Smooth muscle cell (in vitro differentiated cells): ENCODE measurements around the gene TMTC4. TPM values are rescaled to one million over a fixed set of nuclear protein-coding genes. Genes with fewer than 3 reads are reported as not detected.
A peak's percentile ranks its signal among the peaks of the same experiment; 100 is the strongest.

Source experiments
- DNase-seq: peaks from one replicate; lab custom pipeline; 2025; ENCODE audit not compliant: unreplicated experiment; lab: John Stamatoyannopoulos, UW
- H2AFZ ChIP-seq: fragments of 200-600 bp; sonication (generic); 2 replicates; pipeline ENCODE4 v1.6.0; 2016; ENCODE audit warnings: antibody characterized with exemption, low read depth, mild to moderate bottlenecking
- H3F3A ChIP-seq: fragments of 200-600 bp; sonication (generic); 2 replicates; pipeline ENCODE4 v1.6.0; 2017; ENCODE audit warnings: antibody characterized with exemption, low read depth
- H3K27ac ChIP-seq: fragments of 200-600 bp; sonication (generic); 2 replicates; pipeline ENCODE4 v1.5.1; 2016; ENCODE audit warnings: low read depth, mild to moderate bottlenecking
- H3K27me3 ChIP-seq: fragments of 200-600 bp; sonication (generic); 2 replicates; pipeline ENCODE4 v1.6.1; 2016; ENCODE audit warnings: low read depth, mild to moderate bottlenecking
- H3K36me3 ChIP-seq: fragments of 200-600 bp; sonication (generic); 2 replicates; pipeline ENCODE4 v1.5.1; 2016; ENCODE audit warnings: low read depth
- H3K4me1 ChIP-seq: fragments of 200-600 bp; sonication (generic); 2 replicates; pipeline ENCODE4 v1.5.1; 2016; ENCODE audit warnings: low read depth
- H3K4me2 ChIP-seq: fragments of 200-600 bp; sonication (generic); 2 replicates; pipeline ENCODE4 v1.6.0; 2016; ENCODE audit warnings: mild to moderate bottlenecking
- H3K4me3 ChIP-seq: fragments of 200-600 bp; sonication (generic); 2 replicates; pipeline ENCODE4 v1.5.1; 2016; ENCODE audit warnings: mild to moderate bottlenecking
- H3K79me2 ChIP-seq: fragments of 200-600 bp; sonication (generic); 2 replicates; pipeline ENCODE4 v1.6.0; 2016; ENCODE audit warnings: low read depth, mild to moderate bottlenecking
- H3K9ac ChIP-seq: fragments of 200-600 bp; sonication (generic); 2 replicates; pipeline ENCODE4 v1.6.0; 2016; ENCODE audit warnings: low read depth
- H3K9me3 ChIP-seq: fragments of 200-600 bp; sonication (generic); replicated peaks from 2 replicates; pipeline ENCODE4 v1.5.1; 2016; ENCODE audit warnings: low read depth
- H4K20me1 ChIP-seq: fragments of 200-600 bp; sonication (generic); 2 replicates; pipeline ENCODE4 v1.6.0; 2016; ENCODE audit warnings: low read depth
- whole genome bisulfite sequencing: methylation state at CpG from one replicate; pipeline ENCODE4 v1.1.7; 2016; ENCODE audit warnings: low lambda C conversion rate; 5-methylcytosine and 5-hydroxymethylcytosine counted together
- polyA plus RNA-seq: library from polyadenylated mRNA; unstranded; fragments of >200 nt; fragmentation: Nextera tagmentation; extraction: Ambion mirVana; gene quantifications from 2 replicates; pipeline ENCODE4 v1.2.1, GENCODE V29; 2016
- total RNA-seq: library from RNA; depleted of rRNA; stranded (reverse); fragments of >200 nt; gene quantifications from 2 replicates; pipeline ENCODE4 v1.2.3, GENCODE V29; 2014
- TF ChIP-seq, protein P1 (sequence below): fragments of 200-600 bp; sonication (generic); IDR thresholded peaks from 2 replicates; pipeline ENCODE4 v1.5.1; 2017; ENCODE audit warnings: borderline replicate concordance, mild to moderate bottlenecking, antibody characterized with exemption; ENCODE audit not compliant: insufficient read depth, poor library complexity, severe bottlenecking

Gene TMTC4
- total and polyA plus RNA-seq, 2 experiments from 2014 or later, result 6.6 to 7.4 TPM

GRCh38 chr13:100573121-100573520 is 101.5 kb downstream of the TMTC4 start:
- Histone ChIP-seq H3K4me1 (no peaks in the 10 kb centered on the region), H3K27me3 (no peaks in the 10 kb centered on the region), H3F3A (no peaks in the 10 kb centered on the region), H4K20me1 (no peaks in the 10 kb centered on the region), H3K9me3 (no peaks in the 10 kb centered on the region), H3K9ac (no peak overlapping the region), H3K27ac (no peak overlapping the region), H3K36me3 (no peaks in the 10 kb centered on the region), H2AFZ (no peak overlapping the region), H3K4me2 (no peak overlapping the region), H3K4me3 (no peak overlapping the region), H3K79me2 (no peaks in the 10 kb centered on the region)
- DNase-seq, result no peak
- 40% methylated on average over 2 of the region's 2 CpGs for WGBS
- TF ChIP-seq, protein P1, sequence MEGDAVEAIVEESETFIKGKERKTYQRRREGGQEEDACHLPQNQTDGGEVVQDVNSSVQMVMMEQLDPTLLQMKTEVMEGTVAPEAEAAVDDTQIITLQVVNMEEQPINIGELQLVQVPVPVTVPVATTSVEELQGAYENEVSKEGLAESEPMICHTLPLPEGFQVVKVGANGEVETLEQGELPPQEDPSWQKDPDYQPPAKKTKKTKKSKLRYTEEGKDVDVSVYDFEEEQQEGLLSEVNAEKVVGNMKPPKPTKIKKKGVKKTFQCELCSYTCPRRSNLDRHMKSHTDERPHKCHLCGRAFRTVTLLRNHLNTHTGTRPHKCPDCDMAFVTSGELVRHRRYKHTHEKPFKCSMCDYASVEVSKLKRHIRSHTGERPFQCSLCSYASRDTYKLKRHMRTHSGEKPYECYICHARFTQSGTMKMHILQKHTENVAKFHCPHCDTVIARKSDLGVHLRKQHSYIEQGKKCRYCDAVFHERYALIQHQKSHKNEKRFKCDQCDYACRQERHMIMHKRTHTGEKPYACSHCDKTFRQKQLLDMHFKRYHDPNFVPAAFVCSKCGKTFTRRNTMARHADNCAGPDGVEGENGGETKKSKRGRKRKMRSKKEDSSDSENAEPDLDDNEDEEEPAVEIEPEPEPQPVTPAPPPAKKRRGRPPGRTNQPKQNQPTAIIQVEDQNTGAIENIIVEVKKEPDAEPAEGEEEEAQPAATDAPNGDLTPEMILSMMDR, result peak; percentile 77

DNA sequence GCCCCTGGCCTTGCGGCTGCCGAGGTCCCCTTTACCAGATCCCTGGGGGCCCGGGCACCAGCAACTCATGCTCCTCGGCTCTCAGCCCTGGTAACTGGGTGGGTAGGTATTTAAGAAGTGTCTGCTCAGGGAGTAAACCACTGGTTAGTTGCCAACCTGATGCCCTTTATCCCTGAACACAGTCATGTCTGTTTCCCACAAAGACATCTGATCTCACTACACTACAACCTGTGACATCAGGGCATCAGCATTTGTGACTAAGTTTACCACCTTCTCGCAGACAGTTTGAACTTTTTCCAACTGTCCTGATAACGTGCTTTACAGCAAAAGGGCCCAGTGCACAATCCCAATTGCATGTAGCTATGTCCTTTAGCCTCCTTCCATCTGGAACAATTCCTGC is 108.1 kb downstream of the TMTC4 start:
- no peak for DNase-seq
- WGBS, result 80% methylated on average over 6 of the region's 6 CpGs

GRCh38 chr13:100565286-100565685 is 109.3 kb downstream of the TMTC4 start:
- no peak for DNase-seq
- Histone ChIP-seq H3K4me3 (no peak overlapping the region), H3K9ac (no peak overlapping the region), H4K20me1 (no peaks in the 10 kb centered on the region), H3F3A (no peaks in the 10 kb centered on the region), H3K9me3 (no peaks in the 10 kb centered on the region), H3K79me2 (no peaks in the 10 kb centered on the region), H2AFZ (no peak overlapping the region), H3K36me3 (no peaks in the 10 kb centered on the region), H3K4me2 (no peak overlapping the region), H3K4me1 (no peaks in the 10 kb centered on the region), H3K27ac (no peak overlapping the region), H3K27me3 (no peaks in the 10 kb centered on the region)
- TF ChIP-seq, protein P1, result no peak
- 68% methylated on average over 8 of the region's 8 CpGs for WGBS

More for the DNA sequence above, 108.1 kb downstream of the TMTC4 start:
- Histone ChIP-seq H3K79me2 (no peaks in the 10 kb centered on the region), H3F3A (no peaks in the 10 kb centered on the region), H3K4me1 (no peaks in the 10 kb centered on the region), H3K4me2 (no peak overlapping the region), H4K20me1 (no peaks in the 10 kb centered on the region), H2AFZ (no peak overlapping the region), H3K27ac (no peak overlapping the region), H3K9me3 (no peaks in the 10 kb centered on the region), H3K27me3 (no peaks in the 10 kb centered on the region), H3K9ac (no peak overlapping the region), H3K36me3 (no peaks in the 10 kb centered on the region), H3K4me3 (no peak overlapping the region)
- TF ChIP-seq, protein P1, result no peak

- TF ChIP-seq, protein P1, result no peak
- no peaks in the 10 kb centered on the region for H3K27me3 ChIP-seq
- 88% methylated on average over 13 of the region's 13 CpGs for WGBS
These were observed 110.0 kb downstream of the TMTC4 start for GRCh38 chr13:100564444-100565223.

More at GRCh38 chr13:100564444-100565223, 110.0 kb downstream of the TMTC4 start:
- Histone ChIP-seq H3K27ac (no peak overlapping the region), H3F3A (no peaks in the 10 kb centered on the region), H3K79me2 (no peaks in the 10 kb centered on the region), H2AFZ (no peak overlapping the region), H3K36me3 (no peaks in the 10 kb centered on the region), H3K9me3 (no peaks in the 10 kb centered on the region), H3K4me1 (no peaks in the 10 kb centered on the region), H3K4me3 (no peak overlapping the region), H3K9ac (no peak overlapping the region), H3K4me2 (no peak overlapping the region), H4K20me1 (no peaks in the 10 kb centered on the region)
- no peak for DNase-seq
